Stimulated activated CD4-positive, alpha-beta T cell treated with anti-CD3 and anti-CD28 coated beads, Interleukin-15, amount 100 ng/mL, for 24 hours (primary cell): ENCODE data around the gene IRAK2.
"Not testable (repeated sequence)": the region's sequence is repeated elsewhere in the genome, so short reads cannot be mapped to it uniquely, and the experiment has no call there.

ENCODE experiments used
- DNase-seq: peaks from one replicate; pipeline ENCODE4 v3.0.0-alpha.2; 2020

IRAK2 gene

DNA sequence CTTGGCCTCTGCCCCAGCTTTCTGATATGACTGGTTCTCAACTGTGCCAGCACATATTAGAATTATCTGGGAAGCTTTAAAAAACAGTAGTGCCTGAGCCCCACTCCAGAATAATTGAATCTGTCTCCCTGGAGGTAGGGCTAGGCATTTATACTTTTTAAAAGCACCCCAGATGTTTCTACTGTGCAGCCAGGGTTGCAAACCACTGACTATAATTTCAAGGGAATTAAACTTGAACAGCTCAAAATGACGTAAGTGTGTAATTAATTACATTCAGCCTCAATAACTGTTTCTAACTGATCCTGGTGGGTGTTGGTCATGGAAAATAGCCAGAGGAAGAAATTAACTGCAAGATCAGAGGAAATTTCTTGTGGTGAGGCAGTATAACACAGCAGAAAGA is 4.4 kb upstream of the IRAK2 start:
- DNase-seq = no peak

DNA sequence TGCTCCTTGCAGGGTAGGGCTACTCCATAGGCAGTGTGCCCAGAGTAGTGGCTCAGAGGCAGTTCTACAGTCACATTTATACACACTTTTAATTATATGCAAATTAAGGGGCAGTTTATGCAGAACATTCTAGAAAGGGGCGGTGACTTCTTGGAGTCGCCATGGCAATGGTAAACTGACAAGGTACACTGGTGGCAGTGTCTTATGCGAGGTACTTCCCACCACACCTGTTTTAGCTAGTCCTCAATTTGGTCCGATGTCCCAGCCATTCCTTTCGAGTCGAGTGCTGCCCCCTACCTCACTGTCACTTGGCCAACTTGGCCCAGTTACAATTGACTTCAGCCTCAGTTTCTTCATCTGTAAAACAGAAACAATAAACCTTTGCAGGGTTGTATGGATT is 3.8 kb upstream of the IRAK2 start:
- DNase-seq = no peak

DNA sequence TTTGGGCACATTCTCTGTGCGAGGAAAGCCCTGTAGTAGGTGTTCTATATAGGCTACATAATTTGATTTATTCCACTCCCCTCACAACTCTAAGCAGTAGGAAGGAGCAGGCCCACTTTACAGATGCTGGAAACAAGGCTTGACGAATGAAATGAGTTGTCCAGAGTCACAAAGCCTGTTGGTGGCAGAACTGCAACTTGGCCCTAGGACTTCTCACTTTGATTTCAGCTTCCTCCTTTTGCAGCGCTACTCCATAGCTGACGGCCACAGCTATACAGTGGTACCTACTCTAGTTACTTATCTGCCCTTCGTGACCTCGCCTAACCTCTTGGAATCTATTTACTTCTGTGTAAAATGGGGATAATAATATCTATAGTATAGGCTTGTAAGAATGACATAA is 2.5 kb upstream of the IRAK2 start:
- no peak for DNase-seq

- not testable (repeated sequence) for DNase-seq
Observed at GRCh38 chr3:10164201-10164545, 546 bp upstream of the IRAK2 start.

DNA sequence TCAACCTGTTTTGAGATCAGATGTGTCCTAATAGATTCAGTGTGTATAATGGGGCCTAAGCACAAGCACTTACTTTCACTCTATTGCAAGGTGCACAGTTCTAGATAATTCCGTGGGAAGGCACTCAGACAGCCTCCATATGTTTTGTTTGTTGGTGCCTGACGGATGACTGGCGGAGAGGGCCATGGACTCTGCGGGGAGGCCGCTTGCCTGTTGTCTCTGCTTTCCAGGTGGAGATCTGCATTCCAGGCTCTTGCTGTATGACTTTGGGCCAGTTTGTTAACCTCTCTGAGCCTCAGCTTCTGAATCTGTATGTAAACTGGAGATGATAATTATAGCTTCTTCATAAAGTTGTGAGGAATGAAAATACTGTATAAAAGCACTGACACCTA is 1.5 kb downstream of the IRAK2 start:
- DNase-seq = no peak

GRCh38 chr3:10169000-10169496 is 4.3 kb downstream of the IRAK2 start:
- DNase-seq = no peak

DNA sequence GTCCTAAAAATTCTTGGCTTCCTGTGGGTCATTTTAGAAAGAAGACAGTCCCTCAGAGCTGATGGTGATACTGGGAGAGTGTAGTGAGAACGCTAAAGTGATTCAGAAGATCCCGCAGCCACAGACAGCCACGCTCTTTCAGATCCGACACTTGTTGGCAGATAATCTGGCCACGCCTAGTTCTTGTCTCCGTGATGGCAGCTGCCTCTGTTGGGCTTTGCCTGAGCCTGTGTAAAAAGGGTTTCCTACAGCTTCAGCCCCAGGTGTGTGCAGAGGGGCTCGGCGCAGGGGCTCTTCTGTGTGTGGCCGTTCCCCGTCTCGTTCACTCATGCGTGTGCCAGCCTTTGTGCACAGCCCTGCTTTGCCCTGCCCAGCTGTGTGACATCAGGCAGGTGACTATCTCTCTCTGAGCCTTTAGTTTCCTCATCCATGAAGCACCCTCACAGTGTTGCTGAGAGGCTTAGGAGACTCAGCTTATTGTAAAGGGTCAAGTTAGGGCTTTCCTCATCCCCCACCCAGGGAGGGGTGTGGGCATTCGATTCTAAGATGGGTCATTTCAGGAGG is 6.3 kb downstream of the IRAK2 start:
- no peak for DNase-seq

- DNase-seq = no peak
Observed at GRCh38 chr3:10173095-10173925, 8.6 kb downstream of the IRAK2 start.

DNA sequence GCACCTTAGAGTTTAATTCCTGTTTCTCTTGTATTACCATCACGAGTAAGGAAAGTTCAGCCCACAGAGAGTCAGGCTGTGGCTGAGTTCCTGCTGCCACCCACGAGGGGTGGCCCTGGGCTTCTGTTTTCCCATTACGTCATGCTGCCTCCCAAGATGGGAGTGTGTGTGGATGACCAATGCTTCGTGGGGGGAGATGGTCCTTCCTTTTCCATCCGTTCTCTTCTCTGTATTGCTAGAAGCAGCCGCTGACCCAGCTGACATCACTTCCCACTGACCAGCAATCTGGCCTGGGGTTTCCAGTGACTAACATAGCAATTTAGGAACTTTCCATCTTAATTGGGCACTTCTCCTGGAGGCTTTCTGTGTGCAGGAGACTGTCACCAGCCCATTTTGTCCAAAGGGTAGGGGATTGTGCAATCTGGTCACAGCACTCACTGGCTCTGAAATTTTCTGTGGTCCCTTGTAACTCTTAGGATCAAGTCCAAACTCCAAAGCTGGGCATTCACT is 9.3 kb downstream of the IRAK2 start:
- DNase-seq = no peak

DNA sequence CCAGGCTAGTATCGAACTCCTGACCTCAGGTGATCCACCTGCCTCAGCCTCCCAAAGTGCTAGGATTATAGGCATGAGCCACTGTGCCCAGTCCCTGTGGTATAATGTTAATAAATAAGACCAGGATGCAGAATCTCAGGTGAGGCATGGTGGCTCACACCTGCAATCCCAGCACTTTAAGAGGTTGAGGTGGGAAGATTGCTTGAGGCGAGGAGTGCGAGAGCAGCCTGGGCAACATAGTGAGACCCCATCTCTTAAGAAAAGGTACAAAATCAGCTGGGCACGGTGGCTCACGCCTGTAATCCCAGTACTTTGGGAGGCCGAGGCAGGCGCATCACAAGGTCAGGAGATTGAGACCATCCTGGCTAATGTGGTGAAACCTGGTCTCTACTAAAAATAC is 10.6 kb downstream of the IRAK2 start:
- DNase-seq = not testable (repeated sequence)

GRCh38 chr3:10176150-10176549 is 11.4 kb downstream of the IRAK2 start:
- DNase-seq = not testable (repeated sequence)

DNA sequence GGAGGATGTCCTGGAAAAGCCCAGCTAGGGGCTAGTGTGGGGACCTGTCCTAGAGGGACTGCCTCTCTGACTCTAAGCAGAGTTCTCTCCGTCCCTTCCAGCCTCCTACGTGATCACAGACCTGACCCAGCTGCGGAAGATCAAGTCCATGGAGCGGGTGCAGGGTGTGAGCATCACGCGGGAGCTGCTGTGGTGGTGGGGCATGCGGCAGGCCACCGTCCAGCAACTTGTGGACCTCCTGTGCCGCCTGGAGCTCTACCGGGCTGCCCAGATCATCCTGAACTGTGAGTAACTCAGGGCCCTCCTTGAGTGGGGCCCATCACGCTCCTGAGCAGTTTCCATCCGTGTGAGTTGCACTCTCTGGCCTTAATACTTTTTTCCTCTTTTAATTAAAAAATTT is 13.0 kb downstream of the IRAK2 start:
- no peak for DNase-seq

DNA sequence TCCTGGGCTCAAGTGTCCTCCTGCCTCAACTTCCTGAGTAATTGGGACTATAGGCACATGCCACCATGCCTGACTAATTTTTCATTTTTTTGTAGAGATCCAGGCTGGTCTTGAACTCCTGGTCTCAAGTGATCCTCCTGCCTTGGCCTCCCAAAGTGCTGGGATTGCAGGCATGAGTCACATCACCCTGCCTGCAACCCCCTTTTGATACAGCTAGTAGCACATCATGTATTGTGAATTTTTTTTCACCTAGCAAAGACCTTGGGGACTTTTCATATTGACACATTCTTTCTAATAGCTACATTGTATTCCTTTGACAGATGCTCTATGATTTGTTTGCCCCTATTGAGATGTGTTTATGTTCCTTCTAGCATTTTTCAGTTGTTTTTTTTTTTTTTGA is 14.2 kb downstream of the IRAK2 start:
- DNase-seq = no peak

DNA sequence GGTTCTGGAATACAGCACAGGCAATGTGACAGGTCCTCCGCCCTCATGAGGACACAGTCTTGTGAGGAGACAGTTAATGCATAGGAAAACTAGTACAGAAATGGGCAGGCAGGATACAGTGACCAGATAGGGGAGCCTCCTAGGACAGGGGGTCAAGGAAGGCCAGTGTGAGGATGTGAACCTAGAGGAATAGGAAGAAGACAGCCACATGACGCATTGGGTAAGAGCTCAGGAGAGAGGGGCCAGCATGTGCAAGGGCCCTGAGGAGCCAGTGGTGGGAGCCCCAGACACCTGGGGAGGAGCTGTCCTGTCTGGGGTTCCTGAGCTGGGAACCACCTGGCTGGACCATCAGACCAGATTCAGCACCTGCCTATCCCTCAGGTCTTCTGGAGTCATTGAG is 15.6 kb downstream of the IRAK2 start:
- DNase-seq = no peak

- DNase-seq = no peak
Observed at GRCh38 chr3:10180738-10181295, 16.1 kb downstream of the IRAK2 start.

- DNase-seq = no peak
Observed at GRCh38 chr3:10182950-10183349, 18.2 kb downstream of the IRAK2 start.

DNA sequence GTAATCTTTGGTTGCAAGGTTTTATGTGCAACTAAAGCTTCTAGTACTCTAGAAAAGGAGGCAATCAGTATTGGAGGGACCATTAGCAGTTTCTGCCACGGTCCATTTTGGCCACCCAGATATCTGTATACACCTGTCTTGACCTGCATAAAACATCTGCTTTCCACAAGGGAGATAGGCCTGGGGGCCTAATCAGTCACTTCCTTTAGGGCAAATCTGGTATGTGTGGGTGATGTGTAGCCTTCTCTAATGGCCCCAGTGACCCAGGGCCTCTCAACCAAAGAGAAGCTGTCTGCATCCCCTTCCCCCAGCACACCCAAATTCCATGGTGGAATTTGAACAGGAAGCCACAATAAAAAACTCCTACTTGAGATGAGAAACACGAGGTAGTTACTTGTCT is 19.5 kb downstream of the IRAK2 start:
- DNase-seq = no peak

GRCh38 chr3:10185804-10186762 is 21.4 kb downstream of the IRAK2 start:
- DNase-seq = no peak

DNA sequence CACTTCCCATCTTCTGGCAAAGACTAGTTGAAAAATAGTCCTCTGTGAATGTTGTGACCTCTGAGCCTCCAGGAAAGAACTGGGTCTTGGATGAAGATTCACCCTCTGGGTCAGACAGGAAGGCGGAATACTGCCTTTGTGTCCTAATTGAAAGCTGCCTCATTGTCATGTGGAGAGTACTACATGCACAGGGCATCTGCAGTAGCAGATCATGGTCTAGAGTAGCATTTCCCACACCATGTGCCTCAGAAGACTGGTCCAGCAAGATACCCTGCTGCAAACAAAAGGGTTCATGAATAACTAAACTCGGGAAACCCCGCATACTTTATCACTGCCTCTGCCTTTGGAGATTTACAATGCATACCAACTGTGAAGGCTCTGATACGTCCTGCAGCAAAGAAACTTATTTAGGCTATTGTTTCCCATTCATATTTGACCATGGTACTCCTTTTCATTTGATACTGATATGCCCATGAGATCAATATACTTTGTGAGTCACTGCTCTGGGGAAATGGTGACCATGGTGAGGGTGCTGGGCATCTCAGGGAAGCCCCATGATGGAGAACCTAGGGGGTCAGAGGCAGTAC is 22.7 kb downstream of the IRAK2 start:
- no peak for DNase-seq

DNA sequence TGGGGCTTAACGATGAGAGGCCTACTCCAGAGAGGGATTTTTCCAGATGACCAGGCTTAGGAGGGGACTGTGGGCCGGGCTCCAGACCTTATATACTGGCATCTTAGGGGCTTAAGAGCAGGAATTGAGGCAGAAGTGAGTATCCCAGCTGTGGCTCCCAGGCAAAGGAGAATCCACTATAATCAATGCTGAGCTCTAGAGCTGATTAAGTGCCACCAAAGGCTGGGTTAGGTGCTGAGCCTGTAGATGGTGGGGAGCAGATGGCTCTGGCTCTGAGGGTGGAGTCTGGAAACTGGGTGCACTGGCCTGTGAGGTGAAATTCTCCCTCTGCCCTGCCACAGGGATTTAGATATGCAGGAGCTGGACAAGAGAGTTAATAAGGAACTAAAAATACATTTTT is 23.2 kb downstream of the IRAK2 start:
- DNase-seq = no peak

GRCh38 chr3:10188804-10189556 is 24.3 kb downstream of the IRAK2 start:
- no peak for DNase-seq
